MM.1S (cell line): Measurements from ENCODE around the gene GUCY2C.

Experiments
- CTCF ChIP-seq: fragments of 300-600 bp; sonication (generic); IDR thresholded peaks from 2 replicates; pipeline ENCODE4 v1.5.1; 2016; ENCODE audit warnings: antibody characterized with exemption, low read length, mixed read lengths
- EZH2 ChIP-seq: fragments of 300-600 bp; sonication (generic); optimal IDR thresholded peaks from 2 replicates; pipeline ENCODE3; 2017; ENCODE audit warnings: low read depth, mild to moderate bottlenecking, antibody characterized with exemption, low read length, mixed read lengths
- EZH2phosphoT487 ChIP-seq: fragments of 300-600 bp; sonication (generic); IDR thresholded peaks from 2 replicates; pipeline ENCODE4 v1.6.1; 2018; ENCODE audit warnings: antibody characterized with exemption, low read length

DNA sequence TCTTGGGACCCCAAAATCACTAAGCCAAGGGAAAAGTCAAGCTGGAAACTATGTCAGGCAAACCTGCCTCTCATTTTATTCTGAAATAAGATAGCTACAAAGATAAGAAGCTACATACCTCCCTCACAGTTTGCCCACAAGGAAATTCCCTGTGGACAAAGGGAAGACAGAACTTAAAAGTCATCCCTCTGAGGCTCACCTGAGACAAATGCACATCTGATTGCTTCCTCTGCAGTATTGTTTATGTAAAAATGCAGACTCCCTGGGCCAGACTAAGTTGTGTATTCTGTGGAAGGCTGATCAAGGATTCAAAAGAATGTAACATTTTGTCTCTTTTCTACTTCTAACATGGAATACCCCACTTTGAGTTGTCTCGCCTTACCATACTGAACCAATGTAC, 126.2 kb downstream of the GUCY2C start:
- TF ChIP-seq CTCF (no peak), EZH2 (no peak), EZH2phosphoT487 (no peak)
